Pancreas (tissue), 10 donors: ENCODE measurements around the gene ZNF155. TPM values are rescaled to one million over a fixed set of nuclear protein-coding genes. Genes with fewer than 3 reads are reported as not detected.

Experiments used
- ATAC-seq, 4 donors: fragments of 200-7000 bp; cut with Tn5 transposase; one replicate each; pipeline versions ENCODE4 v1.8.0 to v1.9.1; 2020; ENCODE audit warnings: mild to moderate bottlenecking in 4 of 4, moderate library complexity in 4 of 4
- DNase-seq, 6 donors: peaks; one replicate each; pipeline ENCODE4 v3.0.0-alpha.2; 2020
- FAIRE-seq: peaks from 2 replicates; lab custom pipeline; 2012; peaks lifted over from hg19 to GRCh38; lab: Jason Lieb, UNC
- H3K27ac ChIP-seq, 4 donors: fragments of 200-600 bp; sonication (generic); 1 replicate in 3 of 4; 2 replicates in 1 of 4; pipeline versions ENCODE4 v1.5.0 to v1.8.0; 2020
- H3K27me3 ChIP-seq, 4 donors: fragments of 200-600 bp; one replicate each; pipeline ENCODE4 v1.8.0; 2021
- H3K36me3 ChIP-seq, 3 donors: fragments of 200-600 bp; sonication (generic) in 1 of 3; one replicate each; pipeline versions ENCODE4 v1.5.0 to v1.8.0; 2020 to 2021
- H3K4me1 ChIP-seq, 3 donors: fragments of 200-600 bp; one replicate each; pipeline ENCODE4 v1.8.0; 2021
- H3K4me3 ChIP-seq, 4 donors: fragments of 200-600 bp; sonication (generic) in 2 of 4; one replicate each; pipeline versions ENCODE4 v1.5.0 to v1.8.0; 2020 to 2021
- H3K9me3 ChIP-seq, 4 donors: fragments of 200-600 bp; one replicate each; pipeline ENCODE4 v1.8.0; 2021
- CTCF ChIP-seq, 4 donors: fragments of 200-600 bp; sonication (generic) in 3 of 4; IDR thresholded peaks; one replicate each; pipeline versions ENCODE4 v1.5.0 to v1.8.0; 2021; ENCODE audit warnings: antibody characterized with exemption in 4 of 4
- WGBS, 2 donors: extraction: QIAGEN DNeasy Blood & Tissue Kit; methylation state at CpG; one replicate each; pipeline ENCODE4 v1.1.7; 2013; 5-methylcytosine and 5-hydroxymethylcytosine counted together
- intact Hi-C, 3 donors: fragments of 100-400 bp; cut with DNase I; formaldehyde crosslinking; loops; one replicate each; pipeline versions ENCODE4 v1.11.1 to v1.14.2; 2022
- polyA plus RNA-seq, 2 donors: library from polyadenylated mRNA; stranded (reverse); fragments of 200-250 nt; gene quantifications; one replicate each; pipeline ENCODE4 v1.2.3, GENCODE V29; 2013
- total RNA-seq, 6 donors: library from RNA; stranded (reverse); fragmentation: NEBNext Ultra II Directional in 4 of 6; extraction: Animal tissue kit (Norgen Biotek cat#: 25700) in 4 of 6; gene quantifications; one replicate each; pipeline versions ENCODE4 v1.2.1 to v1.2.4, GENCODE V29; 2021 to 2023
- donor health status: healthy with polysubstance abuse.
- donor health status: DM: no; HTN: no; CAD: no; lungs with moderate emphysema.
- donor health status: DM: no; HTN: no; CAD: no.
- donor health status: control.
- donor health status: control.
- donor health status: Bipolar disorder and iron deficiency.
- donor health status: DM: yes; HTN: yes; CAD: no.
- donor health status: DM: no; HTN: no; CAD: no.
- donor health status: DM: no; HTN: no; CAD: no.
- donor health status: DM: yes; HTN: yes; CAD: no.

The ZNF155 gene
- total and polyA plus RNA-seq, 8 donors = 1.2 to 7.3 (median 2.9) TPM

DNA sequence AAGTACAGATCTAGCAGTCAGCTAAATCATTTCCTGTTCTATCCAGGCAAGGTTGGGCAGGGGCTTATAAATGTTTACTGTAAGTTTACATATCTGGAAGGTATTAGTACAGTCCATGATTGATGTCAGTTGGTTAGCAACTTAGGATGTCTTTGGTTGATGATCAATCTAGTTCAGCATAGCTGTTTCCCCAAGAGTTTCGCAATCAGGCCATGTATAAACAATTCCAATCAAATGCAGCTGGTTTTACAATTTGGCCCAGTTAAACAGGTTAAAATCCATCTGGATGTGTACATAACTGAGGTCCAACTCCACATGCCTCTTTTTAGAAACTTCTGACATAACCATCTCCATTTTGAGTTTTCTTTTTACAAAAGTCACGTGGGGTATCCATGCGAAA, 26.1 kb upstream of the ZNF155 start:
- Histone ChIP-seq H3K9me3 (peaks cover 0 to 4% (median 0%) of the 10 kb centered on the region in 4 donors), H3K27ac (no peak overlapping the region)
- no peak for FAIRE-seq

GRCh38 chr19:43960411-43960810, 23.6 kb upstream of the ZNF155 start:
- ATAC-seq (no peak), DNase-seq (no peak), FAIRE-seq (no peak)
- intact Hi-C loops = no loop called here
- H3K4me3 ChIP-seq = no peak overlapping the region
- no peaks in the 10 kb centered on the region for H3K4me1 ChIP-seq
- TF ChIP-seq CTCF (IDR thresholded peaks at IDR 0.05) = no peak
- peaks cover 0 to 4% (median under 1%) of the 10 kb centered on the region in 4 donors for H3K9me3 ChIP-seq
- 62 to 72% methylated on average over 4 of the region's 4 CpGs for WGBS, 2 donors
- H3K36me3 ChIP-seq = peaks cover under 1 to 16% (median 7%) of the 10 kb centered on the region in 3 donors
- no peak overlapping the region for H3K27ac ChIP-seq
- no peaks in the 10 kb centered on the region for H3K27me3 ChIP-seq

More for the DNA sequence above, 26.1 kb upstream of the ZNF155 start:
- Histone ChIP-seq H3K4me3 (no peak overlapping the region), H3K4me1 (no peaks in the 10 kb centered on the region), H3K36me3 (no peaks in the 10 kb centered on the region), H3K27me3 (no peaks in the 10 kb centered on the region)
- ATAC-seq = no peak
- WGBS, 2 donors = 88 to 96% methylated on average over 3 of the region's 3 CpGs
- no peak for TF ChIP-seq CTCF (IDR thresholded peaks at IDR 0.05)
- intact Hi-C loops = no loop called here
- DNase-seq = no peak

DNA sequence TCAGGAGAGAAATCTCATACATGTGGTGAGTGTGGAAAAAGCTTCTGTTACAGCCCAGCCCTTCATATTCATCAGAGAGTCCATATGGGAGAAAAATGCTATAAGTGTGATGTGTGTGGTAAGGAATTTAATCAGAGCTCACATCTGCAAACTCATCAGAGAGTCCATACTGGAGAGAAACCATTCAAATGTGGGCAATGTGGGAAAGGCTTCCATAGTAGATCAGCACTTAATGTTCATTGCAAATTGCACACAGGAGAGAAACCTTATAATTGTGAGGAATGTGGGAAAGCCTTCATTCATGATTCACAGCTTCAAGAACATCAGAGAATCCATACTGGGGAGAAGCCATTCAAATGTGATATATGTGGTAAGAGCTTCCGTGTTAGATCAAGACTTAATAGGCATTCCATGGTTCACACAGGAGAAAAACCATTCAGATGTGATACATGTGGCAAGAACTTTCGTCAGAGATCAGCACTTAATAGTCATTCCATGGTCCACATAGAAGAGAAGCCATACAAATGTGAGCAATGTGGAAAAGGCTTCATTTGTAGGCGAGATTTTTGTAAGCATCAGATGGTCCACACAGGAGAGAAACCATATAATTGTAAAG, 17.8 kb upstream of the ZNF155 start:
- Histone ChIP-seq H3K9me3 (peaks cover 0 to 4% (median 4%) of the 10 kb centered on the region in 4 donors), H3K36me3 (peaks cover 3 to 42% (median 22%) of the 10 kb centered on the region in 3 donors), H3K4me1 (no peaks in the 10 kb centered on the region), H3K27ac (no peak overlapping the region), H3K4me3 (no peak overlapping the region), H3K27me3 (no peaks in the 10 kb centered on the region)
- ATAC-seq (no peak), FAIRE-seq (no peak), DNase-seq (no peak)
- no peak for TF ChIP-seq CTCF (IDR thresholded peaks at IDR 0.05)
- intact Hi-C loops = no loop called here
- 93 to 98% methylated on average over 3 of the region's 3 CpGs for WGBS, 2 donors

- peaks cover 0 to 6% (median 3%) of the 10 kb centered on the region in 4 donors for H3K9me3 ChIP-seq
- ATAC-seq (no peak), DNase-seq (no peak), FAIRE-seq (no peak)
- intact Hi-C loops = no loop called here
- H3K27me3 ChIP-seq = no peaks in the 10 kb centered on the region
- no peak overlapping the region for H3K4me3 ChIP-seq
- 61 to 67% methylated on average over 1 of the region's 1 CpG for WGBS, 2 donors
- H3K4me1 ChIP-seq = no peaks in the 10 kb centered on the region
- H3K27ac ChIP-seq = no peak overlapping the region
- no peaks in the 10 kb centered on the region for H3K36me3 ChIP-seq
- TF ChIP-seq CTCF (IDR thresholded peaks at IDR 0.05) = no peak
Observed at GRCh38 chr19:43976732-43977131, 7.3 kb upstream of the ZNF155 start.

DNA sequence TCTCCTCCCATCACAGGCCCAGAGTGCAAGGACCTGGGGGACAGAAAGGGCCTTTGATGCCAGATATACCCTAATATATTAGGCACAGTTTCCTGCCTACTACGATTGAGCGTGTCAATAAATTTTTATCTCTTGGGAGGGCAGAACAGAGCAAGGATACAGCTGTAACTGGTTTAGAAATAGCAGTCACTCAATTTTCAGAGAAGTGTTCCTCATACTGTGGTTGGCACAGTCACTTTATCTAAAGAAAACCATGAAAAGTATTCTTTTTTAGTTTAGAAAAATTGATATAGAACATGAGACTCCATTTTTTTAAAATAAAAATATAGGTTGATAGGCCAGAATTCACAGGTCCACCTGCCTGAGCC, 460 bp upstream of the ZNF155 start:
- Histone ChIP-seq H3K4me3 (peak overlapping the region; percentile 37 to 63 (median 50)), H3K9me3 (peaks cover 0 to 3% (median 0%) of the 10 kb centered on the region in 4 donors), H3K4me1 (peaks cover 0 to 3% (median 0%) of the 10 kb centered on the region in 3 donors), H3K27me3 (no peaks in the 10 kb centered on the region), H3K27ac (peak overlapping the region in 1 of 4 donors; percentile 34), H3K36me3 (peaks cover 0 to under 1% (median 0%) of the 10 kb centered on the region in 3 donors)
- FAIRE-seq (no peak), ATAC-seq (peak in 2 of 4 donors; percentile 2 to 3), DNase-seq (no peak)
- no peak for TF ChIP-seq CTCF (IDR thresholded peaks at IDR 0.05)
- 72 to 83% methylated on average over 2 of the region's 2 CpGs for WGBS, 2 donors
- intact Hi-C loops = no loop called here
